Left colon (tissue), 2 donors: ENCODE results near the gene KLHL33. TPM values are rescaled to one million over a fixed set of nuclear protein-coding genes. Genes with fewer than 3 reads are reported as not detected.
A peak's percentile ranks its signal among the peaks of the same experiment; 100 is the strongest.

ENCODE experiments used
- ATAC-seq: fragments of 200-7000 bp; cut with Tn5 transposase; one replicate; pipeline ENCODE4 v1.9.1; 2020; ENCODE audit warnings: mild to moderate bottlenecking, moderate library complexity
- DNase-seq, 2 donors: peaks; one replicate each; pipeline ENCODE4 v3.0.0-alpha.2; 2020
- intact Hi-C, 2 donors: fragments of 100-400 bp; cut with DNase I in 1 of 2; cut with micrococcal nuclease in 1 of 2; formaldehyde crosslinking; loops; one replicate each; pipeline versions ENCODE4 v1.11.2 to v1.14.0; 2022; cut with DNase I, micrococcal nuclease
- total RNA-seq, 2 donors: library from RNA; stranded (reverse); fragmentation: NEBNext Ultra II Directional; extraction: Animal tissue kit (Norgen Biotek cat#: 25700); gene quantifications; one replicate each; pipeline ENCODE4 v1.2.1, GENCODE V29; 2021
- donor health status: DM: no; HTN: no; CAD: no.
- donor health status: DM: yes; HTN: yes; CAD: no.

Gene KLHL33
- total RNA-seq, 2 donors from 2014 or later: 0.09 to 0.31 TPM

DNA sequence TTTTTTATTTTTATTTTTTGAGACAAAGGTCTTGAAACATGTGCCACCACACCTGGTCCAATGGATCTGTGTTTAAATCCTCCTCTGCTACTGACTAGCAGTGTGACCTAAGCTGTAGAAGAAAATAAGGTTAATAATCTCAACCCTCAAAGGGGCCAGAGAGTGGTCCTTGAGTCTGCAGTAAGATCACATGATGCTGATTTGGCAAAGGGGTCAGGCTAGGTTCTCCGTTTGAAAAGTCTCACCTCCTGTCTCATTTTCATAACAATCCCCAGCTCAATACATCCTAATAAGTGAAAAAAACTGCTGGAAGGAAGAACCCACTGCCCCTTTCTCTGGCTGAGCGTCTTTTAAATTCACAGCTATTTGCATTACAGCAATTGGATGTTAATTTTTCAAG lies 14.7 kb downstream of the KLHL33 start:
- intact Hi-C loops: no loop called here
- DNase-seq (no peak), ATAC-seq (no peak)

DNA sequence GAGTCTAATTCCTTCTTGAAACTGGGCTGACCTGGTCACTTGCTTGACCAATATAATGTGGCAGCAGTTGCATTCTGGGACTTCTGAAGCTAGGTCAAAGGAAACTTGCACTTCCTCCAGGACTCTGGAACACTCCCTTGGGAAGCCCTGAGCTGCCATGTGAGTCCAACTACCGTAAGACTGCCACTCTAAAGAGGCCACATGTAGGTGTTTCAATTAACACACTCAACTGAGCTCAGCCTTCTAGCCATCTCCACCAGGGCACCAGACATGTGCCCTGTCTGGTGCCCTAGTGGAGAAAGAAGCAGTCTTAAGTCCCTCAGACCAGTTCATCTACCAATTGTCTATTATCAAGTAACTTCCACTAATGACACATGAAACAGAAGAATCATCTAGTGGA lies 16.5 kb downstream of the KLHL33 start:
- DNase-seq (no peak), ATAC-seq (peak; percentile 38)
- intact Hi-C loops: loop anchor here (10.0 kb wide), 3 partner anchors 45 to 265 kb away; partner anchors contain the start of genes ANG (in 2 of the 2), RNASE4 (in 2 of the 2), PIP4P1 (in 1 of the 2) and PNP (in 1 of the 2)

DNA sequence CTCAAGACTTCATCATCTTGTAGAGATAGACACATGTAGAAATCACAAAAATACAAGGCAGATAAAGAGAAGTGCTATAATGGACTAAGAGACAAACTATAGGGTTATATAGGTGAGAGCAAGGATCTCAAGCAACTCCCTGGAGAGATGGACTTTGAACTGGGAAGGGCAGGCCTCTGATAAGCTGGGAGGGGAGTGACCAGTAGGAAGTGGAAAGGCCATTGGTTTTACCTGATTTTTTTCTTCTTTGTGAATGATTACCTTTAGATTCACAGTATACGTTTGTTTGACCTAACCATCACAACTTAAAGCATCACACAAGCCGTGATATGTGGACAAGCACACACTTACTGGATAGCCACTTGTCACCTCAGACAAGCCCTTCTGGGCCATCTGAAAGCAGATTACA lies 17.5 kb downstream of the KLHL33 start:
- peak; percentile 77 for ATAC-seq
- intact Hi-C loops: loop anchor here (10.0 kb wide), 3 partner anchors 46 to 266 kb away; partner anchors contain the start of genes ANG (in 2 of the 2), RNASE4 (in 2 of the 2), PIP4P1 (in 1 of the 2) and PNP (in 1 of the 2)

DNA sequence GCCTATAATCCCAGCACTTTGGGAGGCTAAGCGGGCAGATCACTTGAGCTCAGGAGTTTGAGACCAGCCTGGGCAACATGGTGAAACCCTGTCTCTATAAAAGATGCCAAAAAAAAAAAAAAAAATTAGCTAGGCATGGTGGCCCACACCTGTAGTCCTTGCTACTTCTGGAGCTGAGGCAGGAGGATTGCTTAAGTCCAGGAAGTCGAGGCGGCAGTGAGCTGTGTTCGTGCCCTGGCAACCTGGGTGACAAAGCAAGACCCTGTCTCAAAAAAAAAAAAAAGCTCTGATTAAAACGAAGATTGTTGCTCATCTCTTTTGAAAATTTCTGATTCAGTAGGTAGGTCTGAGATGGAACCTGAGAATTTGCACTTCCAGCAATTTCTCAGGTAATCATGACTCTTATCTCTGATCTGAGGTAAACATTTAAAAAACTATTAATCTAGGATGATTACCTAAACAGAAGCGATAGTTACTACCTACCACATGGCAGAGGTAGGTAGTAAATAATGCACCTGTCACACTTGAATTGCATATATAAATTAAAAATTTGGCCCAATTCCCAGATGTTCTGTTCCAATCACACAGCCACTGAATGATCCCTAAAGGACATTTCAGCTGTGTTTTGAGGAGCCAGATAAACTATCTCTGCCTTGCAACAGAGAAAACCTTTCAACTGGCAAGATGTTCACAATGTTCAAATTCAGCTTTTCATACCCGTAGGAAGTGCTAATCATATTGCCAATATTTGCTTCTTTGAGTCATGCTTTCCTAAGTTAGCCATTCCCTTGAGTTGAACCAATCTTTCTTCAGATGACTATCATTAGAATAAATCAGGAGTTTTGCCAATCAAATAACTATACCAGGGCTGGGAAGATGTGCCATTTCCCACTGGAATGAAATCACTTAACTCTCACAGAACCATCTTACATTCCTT lies 18.4 kb downstream of the KLHL33 start:
- DNase-seq (no peak), ATAC-seq (peak; percentile 42)

More for the DNA sequence above, 17.5 kb downstream of the KLHL33 start:
- DNase-seq: peak; percentile 35 to 85

DNA sequence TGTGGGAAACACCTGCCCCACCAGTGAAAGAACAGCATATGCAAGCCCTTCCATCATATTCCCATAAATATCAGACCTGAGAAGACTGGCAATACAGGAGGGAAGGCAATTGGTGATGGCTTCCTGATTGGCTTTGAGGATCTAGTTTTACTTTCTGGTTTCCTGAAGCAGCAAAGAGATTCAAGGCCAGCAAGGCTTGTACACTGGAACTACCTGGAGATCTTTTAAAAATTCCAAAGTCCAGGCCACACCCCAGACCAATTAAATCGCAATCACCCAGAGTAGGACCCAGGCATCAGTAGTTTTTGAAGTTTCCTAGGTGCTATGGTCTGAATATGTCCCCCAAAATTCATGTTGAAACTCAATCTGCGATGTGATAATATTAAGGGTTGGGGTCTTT lies 19.7 kb downstream of the KLHL33 start:
- ATAC-seq (peak; percentile 44), DNase-seq (peak in 1 of 2 donors; percentile 57)
- intact Hi-C loops: loop anchor here (10.0 kb wide), 3 partner anchors 49 to 269 kb away; partner anchors contain the start of genes ANG (in 2 of the 2), RNASE4 (in 2 of the 2), PIP4P1 (in 1 of the 2) and PNP (in 1 of the 2)

More for the DNA sequence above, 18.4 kb downstream of the KLHL33 start:
- intact Hi-C loops: loop anchor here (10.0 kb wide), 3 partner anchors 47 to 267 kb away; partner anchors contain the start of genes ANG (in 2 of the 2), RNASE4 (in 2 of the 2), PIP4P1 (in 1 of the 2) and PNP (in 1 of the 2)

DNA sequence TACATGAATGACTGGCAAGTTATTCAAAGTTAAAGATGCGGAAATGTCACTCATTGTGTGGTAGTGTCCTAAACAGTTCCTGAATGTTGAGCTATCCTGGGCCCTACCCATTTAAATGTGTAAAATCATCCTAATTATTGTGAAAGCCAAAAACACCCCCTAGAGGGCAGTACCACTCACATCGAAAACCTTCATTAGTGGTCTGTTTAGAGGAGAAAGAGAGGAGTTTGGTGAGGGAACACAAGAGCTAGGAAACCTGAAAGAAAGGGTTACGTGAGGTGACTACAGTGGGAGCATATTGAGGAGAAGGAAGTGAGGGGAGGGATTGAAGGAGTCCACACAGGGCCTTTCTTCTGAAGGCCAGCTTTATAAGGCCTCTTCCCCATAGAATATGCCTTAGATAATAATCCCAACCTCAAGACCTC lies 20.2 kb downstream of the KLHL33 start:
- ATAC-seq (no peak), DNase-seq (no peak)
- intact Hi-C loops: loop anchor here (10.0 kb wide), 3 partner anchors 49 to 269 kb away; partner anchors contain the start of genes ANG (in 2 of the 2), RNASE4 (in 2 of the 2), PIP4P1 (in 1 of the 2) and PNP (in 1 of the 2)

DNA sequence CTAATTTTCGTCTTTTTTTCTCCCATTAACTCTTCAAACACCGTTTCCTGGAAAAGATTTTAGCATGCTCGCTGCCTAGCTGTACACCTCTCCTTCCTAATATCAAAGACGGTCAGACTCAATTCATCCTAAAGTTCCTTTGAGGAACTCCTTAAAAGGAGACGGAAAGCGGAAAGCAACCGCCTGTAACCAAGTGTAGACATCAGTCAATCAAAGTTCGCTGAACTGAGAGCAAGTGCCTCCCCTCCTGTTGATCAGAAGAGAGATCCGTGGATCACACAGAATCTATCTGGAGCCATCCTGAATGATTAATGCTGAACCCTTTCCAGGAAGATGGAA lies 22.3 kb downstream of the KLHL33 start:
- ATAC-seq (no peak), DNase-seq (no peak)
- intact Hi-C loops: loop anchor here (10.0 kb wide), 3 partner anchors 51 to 271 kb away; partner anchors contain the start of genes ANG (in 2 of the 2), RNASE4 (in 2 of the 2), PIP4P1 (in 1 of the 2) and PNP (in 1 of the 2)

DNA sequence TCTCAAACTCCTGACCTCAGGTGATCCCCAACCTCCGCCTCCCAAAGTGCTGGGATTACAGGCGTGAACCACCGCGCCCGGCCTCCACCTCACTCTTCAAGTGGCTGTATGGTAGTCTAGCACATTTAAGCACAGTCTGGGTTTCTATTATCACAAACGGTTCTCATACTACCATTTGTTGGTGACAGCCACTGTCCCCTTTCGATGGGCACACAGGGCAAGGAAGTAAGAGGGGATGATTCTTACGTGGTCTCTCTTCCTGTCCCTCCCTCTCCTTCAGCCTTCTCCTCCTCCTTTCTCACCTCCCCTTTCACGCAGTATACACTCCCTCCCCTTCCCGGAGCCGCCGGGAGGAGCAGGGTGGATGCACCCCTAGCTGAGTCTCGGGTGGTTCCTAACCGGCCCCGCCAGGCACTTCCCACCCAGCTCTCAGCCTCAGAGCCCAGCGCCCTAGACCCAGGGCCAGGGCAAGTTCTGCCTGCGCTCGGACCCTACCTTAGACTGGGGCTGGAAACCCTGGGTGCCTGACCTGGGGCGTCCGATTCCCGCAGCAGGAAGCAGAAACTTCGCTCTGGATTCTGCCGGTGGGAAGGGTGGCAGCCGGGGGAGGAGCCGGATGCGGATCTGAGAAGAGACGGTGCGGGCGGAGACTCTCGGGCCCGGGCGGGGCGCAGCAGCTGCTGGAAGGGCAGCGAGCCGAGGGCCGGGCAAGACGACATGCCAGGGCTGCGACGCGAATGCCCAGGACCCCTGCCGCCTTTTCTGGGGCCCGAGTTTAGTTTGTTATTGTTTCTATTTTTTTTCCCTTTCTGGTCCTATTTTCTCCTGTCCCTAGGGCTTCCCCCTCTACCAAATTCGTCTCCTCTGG lies 22.9 kb downstream of the KLHL33 start, which contains the start of gene TEP1:
Gene TEP1, minus strand, starts transcription at position 626 of the 868 bp plus-strand sequence. CDS start 5,062 bp downstream, outside the sequence.
- peak; percentile 76 for ATAC-seq
- peak; percentile 92 to 95 for DNase-seq
- intact Hi-C loops: loop anchor here (10.0 kb wide), 3 partner anchors 52 to 272 kb away; partner anchors contain the start of genes ANG (in 2 of the 2), RNASE4 (in 2 of the 2), PIP4P1 (in 1 of the 2) and PNP (in 1 of the 2)

DNA sequence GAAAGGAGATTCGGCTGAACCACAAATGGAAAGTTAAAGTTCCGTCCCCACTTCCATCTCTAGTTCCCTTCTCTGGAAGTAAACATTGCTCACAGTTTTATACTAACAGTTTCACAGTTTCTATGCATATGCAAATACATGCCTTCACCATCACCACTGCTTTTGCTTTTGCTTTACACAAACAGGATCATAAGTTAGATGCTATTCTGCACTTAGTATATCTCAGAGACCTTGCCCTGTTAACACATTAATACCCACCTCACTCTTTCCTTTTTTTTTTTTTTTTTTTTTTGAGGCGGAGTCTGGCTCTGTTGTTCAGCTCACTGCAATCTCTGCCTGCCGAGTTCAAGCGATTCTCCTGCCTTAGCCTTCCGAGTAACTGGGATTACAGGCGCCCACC lies 23.6 kb downstream of the KLHL33 start:
- ATAC-seq: peak; percentile 4

DNA sequence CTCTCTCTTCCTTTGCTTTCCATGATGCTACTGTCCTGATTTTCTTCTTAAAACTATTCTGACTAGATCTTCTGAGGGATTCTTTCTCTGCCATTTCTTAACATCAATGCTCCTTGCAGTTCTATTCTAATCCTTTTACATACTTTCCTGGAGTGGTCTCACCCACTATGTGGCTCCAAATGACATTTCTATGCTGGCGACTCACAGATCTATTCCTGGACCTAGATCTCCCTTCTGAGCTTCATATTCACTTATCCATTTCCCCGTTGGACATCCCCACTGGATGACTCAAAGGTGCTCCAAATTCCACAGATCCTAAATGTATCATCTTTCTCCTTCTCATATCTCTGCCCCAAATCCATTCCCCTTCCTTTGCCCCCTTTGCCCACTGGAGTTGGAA lies 26.7 kb downstream of the KLHL33 start:
- intact Hi-C loops: no loop called here
- no peak for ATAC-seq

More for the DNA sequence above, 23.6 kb downstream of the KLHL33 start:
- DNase-seq: no peak
- intact Hi-C loops: loop anchor here (10.0 kb wide), 3 partner anchors 52 to 272 kb away; partner anchors contain the start of genes ANG (in 2 of the 2), RNASE4 (in 2 of the 2), PIP4P1 (in 1 of the 2) and PNP (in 1 of the 2)

DNA sequence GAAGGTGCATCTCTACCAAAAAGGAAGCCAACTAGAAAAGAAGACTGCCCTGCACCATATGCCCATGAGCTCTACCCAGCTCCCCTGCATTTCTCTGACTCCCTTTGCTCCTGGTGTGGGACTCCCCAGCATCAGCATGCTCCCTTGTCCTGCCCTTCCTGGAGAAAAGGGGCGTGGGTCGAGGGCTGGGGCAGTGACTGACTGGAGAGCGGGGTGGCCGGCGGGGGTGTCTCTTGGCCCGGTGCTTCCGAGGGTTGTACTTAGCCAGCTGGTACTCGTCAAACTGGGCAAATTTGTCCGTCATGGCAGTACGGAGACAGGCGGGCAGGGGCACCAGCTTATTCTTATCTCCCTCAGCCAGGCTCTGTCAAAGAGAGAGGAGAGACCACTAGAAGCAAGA lies 32.4 kb downstream of the KLHL33 start:
- DNase-seq: no peak
- intact Hi-C loops: no loop called here
- no peak for ATAC-seq

More for the DNA sequence above, 26.7 kb downstream of the KLHL33 start:
- DNase-seq: no peak

DNA sequence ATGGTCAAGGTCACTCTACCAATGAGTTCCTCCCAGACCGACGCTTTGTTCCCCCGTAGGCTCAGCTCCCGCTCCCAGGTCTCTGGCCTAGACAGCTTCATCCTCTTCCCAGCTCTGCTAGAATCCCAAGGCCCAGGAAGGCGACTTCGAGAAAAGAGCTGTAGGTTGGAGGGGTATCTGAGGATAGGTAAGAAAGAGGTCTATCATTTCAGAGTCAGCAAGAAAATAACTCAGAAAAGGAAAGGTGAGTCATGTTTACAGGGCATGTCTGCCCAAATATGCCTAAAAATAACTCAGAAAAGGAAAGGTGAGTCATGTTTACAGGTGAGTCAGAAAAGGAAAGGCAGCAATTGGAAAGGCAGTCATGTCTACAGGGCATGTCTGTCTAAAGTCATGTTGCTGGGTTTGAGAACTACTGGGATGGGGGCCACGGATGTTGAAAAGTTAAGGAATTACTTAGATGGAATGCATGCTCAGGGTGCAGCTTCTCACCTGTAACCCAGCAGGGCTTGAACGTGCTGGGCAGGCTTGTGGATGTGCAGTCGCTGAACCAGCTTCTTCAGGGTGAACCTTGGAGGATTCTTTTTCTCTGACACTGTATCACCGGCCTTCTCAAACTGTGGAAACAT lies 34.9 kb downstream of the KLHL33 start:
- DNase-seq: no peak
- ATAC-seq: peak; percentile 68
- intact Hi-C loops: no loop called here

DNA sequence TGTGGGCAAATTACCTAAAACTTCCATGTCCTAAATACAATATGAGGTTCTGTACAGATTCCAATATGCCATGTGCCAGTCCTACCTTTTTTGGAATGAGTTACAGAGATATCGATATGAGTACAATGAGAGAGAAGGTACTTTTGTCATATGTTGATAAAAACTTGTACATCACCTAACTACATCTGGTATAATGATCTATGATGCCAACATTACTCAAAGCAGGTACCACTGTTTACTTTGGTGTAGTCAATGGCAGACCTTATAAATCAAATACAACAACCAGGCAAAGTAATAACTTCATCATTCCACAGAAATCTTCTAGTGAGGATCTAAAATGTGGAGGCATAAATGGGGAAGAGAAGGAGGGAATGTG lies 35.4 kb downstream of the KLHL33 start:
- DNase-seq (no peak), ATAC-seq (peak; percentile 60)
- intact Hi-C loops: no loop called here

DNA sequence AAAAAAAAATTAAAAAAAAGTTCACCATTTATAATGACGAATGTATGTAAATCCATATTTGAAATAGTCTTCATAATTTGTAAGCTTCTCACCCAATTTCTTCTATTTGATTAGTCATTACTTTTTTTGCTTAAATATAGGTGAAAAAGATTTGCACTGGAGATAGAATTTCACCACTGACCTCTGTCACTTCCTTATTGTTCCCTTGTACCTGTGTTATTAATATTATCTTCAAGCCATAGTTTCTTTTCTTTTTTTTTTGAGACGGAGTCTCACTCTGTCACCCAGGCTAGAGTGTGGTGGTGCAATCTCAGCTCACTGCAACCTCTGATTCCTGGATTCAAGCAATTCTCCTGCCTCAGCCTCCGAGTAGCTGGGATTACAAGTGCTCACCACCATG lies 38.5 kb downstream of the KLHL33 start:
- ATAC-seq (no peak), DNase-seq (no peak)
- intact Hi-C loops: no loop called here

DNA sequence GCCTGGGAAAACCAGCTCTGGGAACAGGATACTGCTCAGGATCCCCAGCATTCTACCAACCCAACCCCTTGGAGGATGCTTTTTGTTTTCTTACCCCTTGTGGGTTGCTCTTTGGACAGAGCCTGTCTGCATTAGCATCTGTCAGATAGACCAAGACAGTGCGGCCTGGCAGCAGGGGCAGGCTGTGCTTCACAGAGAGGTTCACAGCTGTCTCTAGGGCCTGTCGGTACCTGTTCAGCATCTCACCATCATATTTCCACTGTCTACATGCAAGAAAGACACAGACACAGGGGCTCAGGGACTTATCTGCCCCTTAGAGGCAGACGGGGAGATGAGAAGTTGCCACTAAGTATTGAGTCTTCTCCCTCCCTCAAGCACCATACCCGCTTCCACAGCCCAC lies 44.5 kb downstream of the KLHL33 start:
- DNase-seq: no peak
- intact Hi-C loops: no loop called here
- no peak for ATAC-seq

DNA sequence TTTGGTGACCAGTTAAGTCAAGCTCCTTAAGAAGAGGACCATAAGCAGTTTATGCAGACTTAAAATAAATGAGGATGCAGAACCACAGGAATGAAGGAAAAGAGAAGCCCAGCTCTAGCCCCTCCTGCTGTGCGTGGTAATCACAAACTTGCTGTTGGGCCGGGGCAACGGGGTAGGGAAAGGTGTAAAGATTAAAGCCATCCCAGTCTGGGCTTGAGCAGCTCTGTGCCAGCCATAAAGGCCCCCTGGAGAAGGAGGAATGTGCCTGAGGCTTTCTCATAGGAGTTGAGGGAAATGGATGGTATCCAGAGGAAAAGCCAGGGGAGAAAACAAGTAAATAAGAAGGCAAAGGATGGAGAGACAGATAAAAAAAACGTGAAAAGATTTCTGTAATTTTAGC lies 47.8 kb downstream of the KLHL33 start:
- intact Hi-C loops: no loop called here
- DNase-seq: no peak
- ATAC-seq: no peak

DNA sequence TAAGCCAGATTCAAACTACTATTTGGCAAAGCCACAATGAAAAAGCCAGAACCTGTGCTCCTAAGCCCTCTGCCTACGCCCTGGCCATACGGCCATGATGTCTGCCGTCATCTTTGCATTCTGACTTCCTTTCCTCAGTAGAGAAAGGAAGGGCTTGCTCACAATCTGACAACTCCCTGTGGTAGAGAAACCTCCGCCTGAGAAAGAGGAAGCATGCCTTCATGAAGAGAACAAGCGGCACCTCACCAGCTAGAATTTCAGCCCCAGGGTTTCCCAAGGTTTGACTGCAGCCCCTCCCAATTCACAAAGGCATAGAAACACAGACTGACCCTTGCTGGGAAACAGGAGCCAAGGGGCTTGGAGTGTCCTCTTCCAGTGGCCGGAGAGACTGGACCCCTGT lies 48.4 kb downstream of the KLHL33 start:
- DNase-seq (no peak), ATAC-seq (no peak)
- intact Hi-C loops: no loop called here
